ENCODE data around the gene HOXC9.

DNA sequence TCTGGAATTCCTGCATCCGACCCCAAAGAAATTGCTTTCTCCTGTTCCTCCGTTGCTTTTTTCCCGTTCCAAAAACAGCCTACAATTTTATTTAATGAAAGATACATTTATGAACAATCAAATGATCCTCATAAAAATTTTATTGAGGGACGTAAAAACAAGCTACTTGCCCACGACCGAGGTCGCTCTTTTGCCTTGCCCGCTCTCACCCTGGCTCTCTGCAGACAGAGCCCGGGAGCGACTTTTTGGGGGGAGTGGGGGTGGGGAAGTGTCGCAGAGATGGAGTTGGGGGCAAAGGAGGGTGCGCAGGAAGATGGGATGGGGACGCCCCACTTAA is 1.1 kb upstream of the HOXC9 start:
- TF ChIP-seq, protein P1, sequence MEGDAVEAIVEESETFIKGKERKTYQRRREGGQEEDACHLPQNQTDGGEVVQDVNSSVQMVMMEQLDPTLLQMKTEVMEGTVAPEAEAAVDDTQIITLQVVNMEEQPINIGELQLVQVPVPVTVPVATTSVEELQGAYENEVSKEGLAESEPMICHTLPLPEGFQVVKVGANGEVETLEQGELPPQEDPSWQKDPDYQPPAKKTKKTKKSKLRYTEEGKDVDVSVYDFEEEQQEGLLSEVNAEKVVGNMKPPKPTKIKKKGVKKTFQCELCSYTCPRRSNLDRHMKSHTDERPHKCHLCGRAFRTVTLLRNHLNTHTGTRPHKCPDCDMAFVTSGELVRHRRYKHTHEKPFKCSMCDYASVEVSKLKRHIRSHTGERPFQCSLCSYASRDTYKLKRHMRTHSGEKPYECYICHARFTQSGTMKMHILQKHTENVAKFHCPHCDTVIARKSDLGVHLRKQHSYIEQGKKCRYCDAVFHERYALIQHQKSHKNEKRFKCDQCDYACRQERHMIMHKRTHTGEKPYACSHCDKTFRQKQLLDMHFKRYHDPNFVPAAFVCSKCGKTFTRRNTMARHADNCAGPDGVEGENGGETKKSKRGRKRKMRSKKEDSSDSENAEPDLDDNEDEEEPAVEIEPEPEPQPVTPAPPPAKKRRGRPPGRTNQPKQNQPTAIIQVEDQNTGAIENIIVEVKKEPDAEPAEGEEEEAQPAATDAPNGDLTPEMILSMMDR (IDR thresholded peaks at IDR 0.05) = no peak
- TF ChIP-seq POLR2AphosphoS5 (IDR thresholded peaks at IDR 0.05) = no peak
- no peak for TF ChIP-seq EP300 (IDR thresholded peaks at IDR 0.05)
- no peak for TF ChIP-seq POLR2A (IDR thresholded peaks at IDR 0.05)

Data from stomach (tissue), 4 donors.